ENCODE results near the gene UPK2.

- no peak; the same call in 1 of the 2 replicates for TF ChIP-seq POLR2AphosphoS5 (IDR thresholded peaks at IDR 0.05; ENCODE audit: borderline replicate concordance, low read depth, low read length)
- TF ChIP-seq EZH2 (IDR thresholded peaks at IDR 0.05): no peak
- no peak for TF ChIP-seq FOXP2 (optimal IDR thresholded peaks at IDR 0.05; ENCODE audit: control extremely low read depth, extremely low read length, insufficient read depth)
Measured at GRCh38 chr11:118910309-118911112, 45.6 kb upstream of the UPK2 start.
